H1 (cell line): ENCODE data around the gene MITF.

Experiments used
- ATF2 ChIP-seq: IDR thresholded peaks from 2 replicates; pipeline ENCODE4 v1.6.1; 2012; ENCODE audit warnings: low read length, inconsistent platforms
- CBX5 ChIP-seq: fragments of 300-800, 300-1000 bp; sonication (generic); IDR thresholded peaks from 2 replicates; pipeline ENCODE4 v1.7.1; 2016; ENCODE audit warnings: antibody characterized with exemption, low read length, low read depth
- EZH2 ChIP-seq: fragments of 200-600 bp; sonication (generic); IDR thresholded peaks from 2 replicates; pipeline ENCODE4 v1.7.1; 2012; ENCODE audit warnings: low read depth, mild to moderate bottlenecking, moderate library complexity, low read length, inconsistent platforms; ENCODE audit not compliant: severe bottlenecking
- GABPA ChIP-seq: IDR thresholded peaks from 2 replicates; pipeline ENCODE4 v1.6.1; 2011; ENCODE audit warnings: mild to moderate bottlenecking, low read length, moderate library complexity, borderline replicate concordance; ENCODE audit not compliant: insufficient read depth
- POLR2A ChIP-seq, 2 experiments: IDR thresholded peaks; 1 replicate in 1 of 2; 2 replicates in 1 of 2; pipeline ENCODE4 v1.6.1; 2011; ENCODE audit warnings: low read depth in 2 of 2, low read length in 2 of 2, mild to moderate bottlenecking in 2 of 2; ENCODE audit errors: control extremely low read depth in 1 of 2
- RFX5 ChIP-seq: IDR thresholded peaks from 2 replicates; pipeline ENCODE4 v1.6.1; 2011; ENCODE audit warnings: low read depth, low read length, improper control_type of control experiment, borderline replicate concordance
- SP1 ChIP-seq: IDR thresholded peaks from 2 replicates; pipeline ENCODE4 v1.6.1; 2011; ENCODE audit warnings: low read depth, low read length
- SP2 ChIP-seq: IDR thresholded peaks from 2 replicates; pipeline ENCODE4 v1.6.1; 2012; ENCODE audit warnings: mild to moderate bottlenecking, low read length, inconsistent platforms
- TBP ChIP-seq: IDR thresholded peaks from 2 replicates; pipeline ENCODE4 v1.6.1; 2011; ENCODE audit warnings: low read depth, low read length, improper control_type of control experiment
- YY1 ChIP-seq: IDR thresholded peaks from 2 replicates; pipeline ENCODE4 v1.6.1; 2011; ENCODE audit warnings: low read depth, mild to moderate bottlenecking, low read length
- TF ChIP-seq, protein P1 (sequence below): IDR thresholded peaks from 2 replicates; pipeline ENCODE4 v1.6.1; 2011; ENCODE audit warnings: low read length, improper control_type of control experiment
- TF ChIP-seq, protein P2 (sequence below), 3 experiments: IDR thresholded peaks; 1 replicate in 2 of 3; 2 replicates in 1 of 3; pipeline versions ENCODE4 v1.5.1 to v1.6.1; 2011; ENCODE audit warnings: low read length in 3 of 3, mild to moderate bottlenecking in 3 of 3, inconsistent platforms in 2 of 3, low read depth in 1 of 3, moderate library complexity in 1 of 3; ENCODE audit not compliant: insufficient read depth in 1 of 3; ENCODE audit errors: control extremely low read depth in 1 of 3

DNA sequence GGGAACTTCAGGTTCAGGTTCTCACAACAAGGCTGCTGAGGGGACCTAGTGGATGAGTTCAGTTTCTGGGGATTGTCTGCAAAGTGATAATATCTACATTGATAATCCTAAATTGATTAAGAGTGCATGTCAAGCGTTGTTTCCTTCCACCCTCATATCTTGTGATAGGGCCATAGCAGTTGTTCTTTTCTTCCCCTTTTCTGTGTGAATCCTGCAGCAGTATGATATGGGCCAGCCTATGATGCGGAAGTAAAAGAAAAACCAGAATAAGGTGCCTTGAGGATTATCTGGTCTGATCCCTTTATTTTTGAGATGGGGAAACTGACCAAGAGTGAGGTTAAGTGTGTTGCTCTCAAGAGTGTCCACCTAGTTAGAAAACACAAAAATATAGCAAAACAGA, 86.2 kb downstream of the MITF start:
- no peak for TF ChIP-seq POLR2A (IDR thresholded peaks at IDR 0.05; ENCODE audit: control extremely low read depth in 1 of 2, low read depth in 2 of 2, low read length in 2 of 2)
- TF ChIP-seq, protein P1, sequence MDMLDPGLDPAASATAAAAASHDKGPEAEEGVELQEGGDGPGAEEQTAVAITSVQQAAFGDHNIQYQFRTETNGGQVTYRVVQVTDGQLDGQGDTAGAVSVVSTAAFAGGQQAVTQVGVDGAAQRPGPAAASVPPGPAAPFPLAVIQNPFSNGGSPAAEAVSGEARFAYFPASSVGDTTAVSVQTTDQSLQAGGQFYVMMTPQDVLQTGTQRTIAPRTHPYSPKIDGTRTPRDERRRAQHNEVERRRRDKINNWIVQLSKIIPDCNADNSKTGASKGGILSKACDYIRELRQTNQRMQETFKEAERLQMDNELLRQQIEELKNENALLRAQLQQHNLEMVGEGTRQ, result no peak
- no peak for TF ChIP-seq SP1
- TF ChIP-seq, protein P2, sequence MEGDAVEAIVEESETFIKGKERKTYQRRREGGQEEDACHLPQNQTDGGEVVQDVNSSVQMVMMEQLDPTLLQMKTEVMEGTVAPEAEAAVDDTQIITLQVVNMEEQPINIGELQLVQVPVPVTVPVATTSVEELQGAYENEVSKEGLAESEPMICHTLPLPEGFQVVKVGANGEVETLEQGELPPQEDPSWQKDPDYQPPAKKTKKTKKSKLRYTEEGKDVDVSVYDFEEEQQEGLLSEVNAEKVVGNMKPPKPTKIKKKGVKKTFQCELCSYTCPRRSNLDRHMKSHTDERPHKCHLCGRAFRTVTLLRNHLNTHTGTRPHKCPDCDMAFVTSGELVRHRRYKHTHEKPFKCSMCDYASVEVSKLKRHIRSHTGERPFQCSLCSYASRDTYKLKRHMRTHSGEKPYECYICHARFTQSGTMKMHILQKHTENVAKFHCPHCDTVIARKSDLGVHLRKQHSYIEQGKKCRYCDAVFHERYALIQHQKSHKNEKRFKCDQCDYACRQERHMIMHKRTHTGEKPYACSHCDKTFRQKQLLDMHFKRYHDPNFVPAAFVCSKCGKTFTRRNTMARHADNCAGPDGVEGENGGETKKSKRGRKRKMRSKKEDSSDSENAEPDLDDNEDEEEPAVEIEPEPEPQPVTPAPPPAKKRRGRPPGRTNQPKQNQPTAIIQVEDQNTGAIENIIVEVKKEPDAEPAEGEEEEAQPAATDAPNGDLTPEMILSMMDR (IDR thresholded peaks at IDR 0.05; ENCODE audit: control extremely low read depth in 1 of 3, insufficient read depth in 1 of 3, low read depth in 1 of 3, low read length in 3 of 3), result no peak
- no peak for TF ChIP-seq TBP
- no peak for TF ChIP-seq CBX5
- no peak for TF ChIP-seq EZH2
- TF ChIP-seq SP2, result no peak
- no peak for TF ChIP-seq YY1
- TF ChIP-seq RFX5, result no peak
- TF ChIP-seq ATF2, result no peak
- TF ChIP-seq GABPA, result no peak
